Gastrocnemius medialis (tissue), 4 donors: ENCODE results near the gene ETF1.

Experiments
- CTCF ChIP-seq, 5 experiments: fragments of 450-650 bp in 3 of 5; fragments of 200-600 bp in 2 of 5; sonication (generic) in 2 of 5; IDR thresholded peaks in 4 of 5; conservative IDR thresholded peaks in 1 of 5; 1 replicate in 4 of 5; 2 replicates in 1 of 5; pipeline ENCODE4 v1.5.1; 2016 to 2019; ENCODE audit warnings: antibody characterized with exemption in 5 of 5, mild to moderate bottlenecking in 3 of 5, moderate library complexity in 3 of 5
- POLR2A ChIP-seq, 2 donors: fragments of 450-650 bp; IDR thresholded peaks; one replicate each; pipeline ENCODE4 v1.6.1; 2017; ENCODE audit warnings: antibody characterized with exemption in 2 of 2, mild to moderate bottlenecking in 2 of 2, moderate library complexity in 2 of 2

- TF ChIP-seq CTCF (IDR thresholded peaks at IDR 0.05 in 4 of 5, conservative IDR thresholded peaks at IDR 0.05 in 1 of 5): no peak
- TF ChIP-seq POLR2A (IDR thresholded peaks at IDR 0.05): no peak
Measured at GRCh38 chr5:138573949-138574670, 31.1 kb upstream of the ETF1 start.
